Measurements from ENCODE around the gene PCDHB14.

DNA sequence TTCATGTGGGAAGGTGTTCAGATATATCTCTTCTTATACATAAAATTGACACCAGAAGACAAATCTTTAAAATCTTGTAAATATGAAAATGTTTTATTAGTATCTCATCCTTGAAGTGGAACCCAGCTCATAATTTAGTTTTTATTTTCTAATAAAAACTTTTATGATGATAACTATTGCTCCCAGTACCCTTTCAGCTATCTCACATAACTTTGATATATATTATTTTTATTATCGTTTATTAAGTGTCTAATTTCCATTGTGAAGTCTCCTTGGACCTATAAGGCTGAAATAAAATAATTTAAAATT is 38.0 kb downstream of the PCDHB14 start:
- TF ChIP-seq CTCF (IDR thresholded peaks at IDR 0.05; ENCODE audit: low read depth, low read length) (no peak), POLR2A (IDR thresholded peaks at IDR 0.05; ENCODE audit: extremely low read depth, insufficient read length) (no peak), MAX (IDR thresholded peaks at IDR 0.05; ENCODE audit: low read depth, low read length) (no peak), MYC (IDR thresholded peaks at IDR 0.05; ENCODE audit: low read depth, low read length) (no peak)

Measured in NB4 (cell line).